Islet precursor cell (in vitro differentiated cells): ENCODE measurements around the gene STMN3.

Source experiments
- DNase-seq: peaks from one replicate; pipeline ENCODE4 v3.0.0-alpha.2; 2018

The STMN3 gene

GRCh38 chr20:63691711-63692435, 38.6 kb upstream of the STMN3 start:
- no peak for DNase-seq

GRCh38 chr20:63690898-63691710, 37.9 kb upstream of the STMN3 start:
- no peak for DNase-seq

- DNase-seq = no peak
These were observed 37.0 kb upstream of the STMN3 start for GRCh38 chr20:63690003-63690897.

GRCh38 chr20:63689046-63690002, 36.1 kb upstream of the STMN3 start:
- DNase-seq = no peak

- no peak for DNase-seq
These were observed 35.2 kb upstream of the STMN3 start for GRCh38 chr20:63688228-63689045.

GRCh38 chr20:63687419-63688178, 34.4 kb upstream of the STMN3 start:
- no peak for DNase-seq

- DNase-seq = peak; percentile 74
These were observed 33.5 kb upstream of the STMN3 start for GRCh38 chr20:63686492-63687321.

- no peak for DNase-seq
These were observed 32.9 kb upstream of the STMN3 start for GRCh38 chr20:63686094-63686491.

- no peak for DNase-seq
These were observed 32.2 kb upstream of the STMN3 start for GRCh38 chr20:63685269-63686026.

- peak; percentile 99 for DNase-seq
These were observed 29.3 kb upstream of the STMN3 start for GRCh38 chr20:63682384-63683139.

- no peak for DNase-seq
These were observed 28.5 kb upstream of the STMN3 start for GRCh38 chr20:63681609-63682142.

- no peak for DNase-seq
These were observed 27.8 kb upstream of the STMN3 start for GRCh38 chr20:63680857-63681608.

GRCh38 chr20:63680427-63680826, 27.2 kb upstream of the STMN3 start:
- DNase-seq = no peak

GRCh38 chr20:63679799-63680305, 26.6 kb upstream of the STMN3 start:
- no peak for DNase-seq

GRCh38 chr20:63678667-63679465, 25.6 kb upstream of the STMN3 start:
- DNase-seq = no peak

GRCh38 chr20:63678071-63678470, 24.8 kb upstream of the STMN3 start:
- no peak for DNase-seq
